Esophagus muscularis mucosa (tissue), 4 donors: ENCODE data around the gene VTI1A. TPM values are rescaled to one million over a fixed set of nuclear protein-coding genes. Genes with fewer than 3 reads are reported as not detected.

Experiments
- DNase-seq: peaks from one replicate; pipeline ENCODE4 v3.0.0-alpha.2; 2017; ENCODE audit errors: extremely low spot score
- H3K27ac ChIP-seq, 4 donors: fragments of 200-600 bp; sonication (generic); replicated peaks in 1 of 4; 1 replicate in 3 of 4; 2 replicates in 1 of 4; pipeline ENCODE4 v1.5.1; 2016 to 2019; ENCODE audit warnings: mild to moderate bottlenecking in 1 of 4
- H3K27me3 ChIP-seq, 4 donors: fragments of 200-600 bp; sonication (generic); one replicate each; pipeline versions ENCODE4 v1.5.1 to v1.6.0; 2016 to 2019
- H3K36me3 ChIP-seq, 4 donors: fragments of 200-600 bp; sonication (generic); one replicate each; pipeline ENCODE4 v1.5.1; 2016 to 2019
- H3K4me1 ChIP-seq, 4 donors: fragments of 200-600 bp; sonication (generic); one replicate each; pipeline ENCODE4 v1.5.1; 2016 to 2019
- H3K4me3 ChIP-seq, 4 donors: fragments of 200-600 bp; sonication (generic); 1 replicate in 2 of 4; 2 replicates in 2 of 4; pipeline ENCODE4 v1.5.1; 2016 to 2019; ENCODE audit warnings: mild to moderate bottlenecking in 4 of 4, moderate library complexity in 1 of 4
- H3K9me3 ChIP-seq, 4 donors: fragments of 200-600 bp; sonication (generic); 1 replicate in 3 of 4; 2 replicates in 1 of 4; pipeline ENCODE4 v1.5.1; 2016 to 2019
- EP300 ChIP-seq: sonication (generic); formaldehyde crosslinking; IDR thresholded peaks from one replicate; pipeline ENCODE4 v1.6.1; 2017; ENCODE audit warnings: antibody characterized with exemption
- POLR2A ChIP-seq: fragments of 450-650 bp; IDR thresholded peaks from one replicate; pipeline ENCODE4 v1.6.1; 2017; ENCODE audit warnings: antibody characterized with exemption, moderate library complexity, mild to moderate bottlenecking, low read depth
- POLR2AphosphoS5 ChIP-seq, 2 donors: sonication (generic); formaldehyde crosslinking; IDR thresholded peaks; one replicate each; pipeline ENCODE4 v1.6.1; 2017; ENCODE audit warnings: antibody characterized with exemption in 2 of 2
- WGBS: methylation state at CpG from one replicate; pipeline ENCODE4 v1.1.5; 2018; 5-methylcytosine and 5-hydroxymethylcytosine counted together
- intact Hi-C: fragments of 100-400 bp; cut with DNase I; formaldehyde crosslinking; loops from one replicate; pipeline ENCODE4 v1.15.1; 2023
- total RNA-seq, 4 donors: library from RNA; depleted of rRNA; stranded (reverse); fragments of >200 nt; gene quantifications; one replicate each; pipeline versions ENCODE4 v1.1.0 to v1.2.1, GENCODE V29; 2016
- TF ChIP-seq, protein P1 (sequence below), 3 experiments: fragments of 200-600 bp in 2 of 3; fragments of 450-650 bp in 1 of 3; sonication (generic) in 2 of 3; IDR thresholded peaks; one replicate each; pipeline ENCODE4 v1.5.1; 2017 to 2019; ENCODE audit warnings: antibody characterized with exemption in 3 of 3, mild to moderate bottlenecking in 2 of 3, moderate library complexity in 1 of 3

The VTI1A gene
- total RNA-seq, 4 donors from 2014 or later: 27.6 to 42.7 (median 33.8) TPM

DNA sequence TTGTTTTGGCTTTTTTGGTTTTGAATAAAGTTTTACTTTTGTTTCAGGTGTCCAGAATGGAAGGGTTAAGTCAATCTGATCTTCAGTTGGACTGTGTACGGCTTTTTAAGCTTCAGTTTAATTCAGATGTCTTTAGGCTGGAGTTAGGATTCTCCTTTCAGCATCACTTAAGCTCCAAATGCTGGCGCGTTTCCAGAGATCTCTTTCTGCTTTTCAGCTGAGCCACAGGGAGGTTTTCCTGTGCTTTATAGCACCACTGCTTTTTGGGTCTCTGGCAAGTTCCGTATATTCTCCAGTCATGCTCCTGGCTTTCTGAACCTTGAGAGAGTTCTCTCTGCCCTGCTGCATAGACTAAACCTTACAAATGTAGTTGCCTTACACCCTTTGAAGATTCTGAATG is 60.0 kb downstream of the VTI1A start:
- WGBS: 54% methylated on average over 4 of the region's 4 CpGs

DNA sequence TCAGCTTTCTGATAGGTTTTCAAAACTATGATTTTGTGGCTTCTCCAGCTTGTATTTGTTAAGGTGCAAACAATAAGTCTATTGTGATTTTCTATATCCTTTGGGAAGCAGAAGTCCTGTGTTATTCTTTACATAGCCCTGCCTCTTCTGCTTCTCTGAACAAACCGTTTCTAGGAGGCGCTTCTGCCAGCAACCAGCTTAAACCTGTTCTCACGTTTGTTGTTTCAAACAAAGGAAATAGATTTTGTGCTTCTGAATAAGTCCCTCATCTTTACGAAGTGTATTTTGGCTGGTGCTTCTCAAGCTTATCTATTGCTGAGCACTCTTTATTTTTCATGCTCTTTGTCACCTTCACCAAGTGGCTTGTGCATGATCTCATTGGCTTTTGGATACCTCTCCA is 61.0 kb downstream of the VTI1A start:
- Histone ChIP-seq H3K27ac (no peak overlapping the region), H3K9me3 (no peaks in the 10 kb centered on the region), H3K27me3 (no peaks in the 10 kb centered on the region), H3K36me3 (no peaks in the 10 kb centered on the region), H3K4me1 (no peaks in the 10 kb centered on the region), H3K4me3 (no peak overlapping the region)
- 61% methylated on average over 4 of the region's 4 CpGs for WGBS
- TF ChIP-seq POLR2A (no peak), EP300 (no peak), POLR2AphosphoS5 (IDR thresholded peaks at IDR 0.05) (no peak)
- TF ChIP-seq, protein P1, sequence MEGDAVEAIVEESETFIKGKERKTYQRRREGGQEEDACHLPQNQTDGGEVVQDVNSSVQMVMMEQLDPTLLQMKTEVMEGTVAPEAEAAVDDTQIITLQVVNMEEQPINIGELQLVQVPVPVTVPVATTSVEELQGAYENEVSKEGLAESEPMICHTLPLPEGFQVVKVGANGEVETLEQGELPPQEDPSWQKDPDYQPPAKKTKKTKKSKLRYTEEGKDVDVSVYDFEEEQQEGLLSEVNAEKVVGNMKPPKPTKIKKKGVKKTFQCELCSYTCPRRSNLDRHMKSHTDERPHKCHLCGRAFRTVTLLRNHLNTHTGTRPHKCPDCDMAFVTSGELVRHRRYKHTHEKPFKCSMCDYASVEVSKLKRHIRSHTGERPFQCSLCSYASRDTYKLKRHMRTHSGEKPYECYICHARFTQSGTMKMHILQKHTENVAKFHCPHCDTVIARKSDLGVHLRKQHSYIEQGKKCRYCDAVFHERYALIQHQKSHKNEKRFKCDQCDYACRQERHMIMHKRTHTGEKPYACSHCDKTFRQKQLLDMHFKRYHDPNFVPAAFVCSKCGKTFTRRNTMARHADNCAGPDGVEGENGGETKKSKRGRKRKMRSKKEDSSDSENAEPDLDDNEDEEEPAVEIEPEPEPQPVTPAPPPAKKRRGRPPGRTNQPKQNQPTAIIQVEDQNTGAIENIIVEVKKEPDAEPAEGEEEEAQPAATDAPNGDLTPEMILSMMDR (IDR thresholded peaks at IDR 0.05): no peak
- DNase-seq: no peak
- intact Hi-C loops: no loop called here

More for the DNA sequence above, 60.0 kb downstream of the VTI1A start:
- Histone ChIP-seq H3K27ac (no peak overlapping the region), H3K9me3 (no peaks in the 10 kb centered on the region), H3K36me3 (no peaks in the 10 kb centered on the region), H3K4me3 (no peak overlapping the region), H3K27me3 (no peaks in the 10 kb centered on the region), H3K4me1 (no peaks in the 10 kb centered on the region)
- TF ChIP-seq EP300: no peak
- no peak for TF ChIP-seq POLR2AphosphoS5 (IDR thresholded peaks at IDR 0.05)
- no peak for TF ChIP-seq POLR2A
- TF ChIP-seq, protein P1 (IDR thresholded peaks at IDR 0.05): no peak
- intact Hi-C loops: no loop called here
- DNase-seq: no peak

DNA sequence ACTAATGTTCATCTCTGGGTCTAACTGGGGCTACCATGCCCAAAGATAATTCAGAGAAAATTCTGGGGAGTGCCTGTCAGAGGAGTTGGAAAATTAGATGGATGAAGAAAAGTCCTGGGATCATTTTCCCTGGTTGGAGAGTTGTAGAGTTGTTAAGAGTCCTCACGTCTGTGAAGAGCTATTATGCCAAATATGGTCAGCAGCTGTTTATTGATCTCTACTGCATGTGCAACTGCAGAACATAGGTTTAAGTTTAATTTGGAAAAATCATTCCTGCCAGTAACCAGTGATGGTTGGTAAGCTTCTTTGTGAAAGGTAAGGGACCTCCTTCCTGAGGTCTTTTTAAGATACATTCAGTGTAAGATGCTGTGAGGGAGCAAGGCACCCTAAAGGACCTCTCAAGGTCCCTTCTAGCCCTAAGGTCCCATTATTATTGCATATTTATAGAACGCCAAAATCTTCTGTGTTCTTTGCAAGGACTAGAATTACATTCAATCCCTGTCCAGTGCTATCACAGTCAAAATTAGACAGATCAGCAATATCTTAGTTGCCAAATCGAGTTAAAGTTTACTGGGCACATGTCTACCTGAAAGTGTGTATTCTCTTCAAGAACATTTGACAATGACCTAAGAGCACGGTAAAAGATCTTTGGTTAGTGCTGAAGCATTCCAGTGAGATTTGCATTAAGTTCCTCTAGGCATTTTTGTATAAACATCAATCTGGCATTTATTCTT is 62.7 kb downstream of the VTI1A start:
- Histone ChIP-seq H3K9me3 (no peaks in the 10 kb centered on the region), H3K4me3 (no peak overlapping the region), H3K36me3 (no peaks in the 10 kb centered on the region), H3K27ac (no peak overlapping the region), H3K4me1 (no peaks in the 10 kb centered on the region), H3K27me3 (no peaks in the 10 kb centered on the region)
- no peak for TF ChIP-seq POLR2A
- TF ChIP-seq, protein P1 (IDR thresholded peaks at IDR 0.05): no peak
- no peak for TF ChIP-seq EP300
- TF ChIP-seq POLR2AphosphoS5 (IDR thresholded peaks at IDR 0.05): no peak
- intact Hi-C loops: no loop called here
- no peak for DNase-seq
- 84% methylated on average over 4 of the region's 4 CpGs for WGBS

DNA sequence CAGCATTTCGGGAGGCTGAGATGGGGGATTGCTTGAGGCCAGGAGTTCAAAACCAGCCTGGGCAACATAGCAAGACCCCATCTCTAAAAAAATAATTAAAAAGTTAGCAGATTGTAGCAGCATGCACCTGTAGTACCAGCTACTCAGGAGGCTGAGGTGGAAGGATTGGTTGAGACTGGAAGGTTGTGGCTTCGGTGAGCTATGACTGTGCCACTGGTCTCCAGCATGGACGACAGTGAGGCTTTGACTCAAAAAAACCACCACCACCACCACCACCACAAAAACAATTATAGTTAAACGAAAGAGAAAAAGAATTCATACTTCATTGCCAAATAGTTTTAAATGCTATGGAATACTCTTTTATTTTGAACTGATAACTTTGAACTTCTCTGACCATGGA is 63.4 kb downstream of the VTI1A start:
- no peaks in the 10 kb centered on the region for H3K36me3 ChIP-seq
- TF ChIP-seq POLR2AphosphoS5 (IDR thresholded peaks at IDR 0.05) (no peak), POLR2A (no peak), EP300 (no peak)
- TF ChIP-seq, protein P1 (IDR thresholded peaks at IDR 0.05): no peak
- H3K9me3 ChIP-seq: no peaks in the 10 kb centered on the region
- no peak overlapping the region for H3K4me3 ChIP-seq
- no peak for DNase-seq
- intact Hi-C loops: no loop called here
- H3K4me1 ChIP-seq: no peaks in the 10 kb centered on the region
- H3K27me3 ChIP-seq: no peaks in the 10 kb centered on the region
- H3K27ac ChIP-seq: no peak overlapping the region
- WGBS: 94% methylated on average over 4 of the region's 4 CpGs

DNA sequence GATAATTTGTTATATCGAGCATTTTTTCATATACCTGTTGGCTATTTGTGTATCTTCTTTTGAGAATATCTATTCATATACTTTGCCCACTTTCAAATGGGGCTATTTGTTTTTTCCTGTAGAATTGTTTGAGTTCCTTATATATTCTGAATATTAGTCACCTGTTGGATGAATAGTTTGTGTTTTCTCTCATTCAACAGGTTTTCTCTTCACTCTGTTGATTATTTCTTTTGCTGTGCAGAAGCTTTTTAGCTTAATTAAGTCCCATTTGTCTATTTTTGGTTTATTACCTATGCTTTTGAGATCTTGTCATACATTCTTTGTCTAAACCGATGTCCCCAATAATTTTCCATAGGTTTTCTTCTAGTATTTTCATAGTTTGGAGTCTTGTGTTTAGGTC is 65.3 kb downstream of the VTI1A start:
- intact Hi-C loops: no loop called here
- TF ChIP-seq, protein P1 (IDR thresholded peaks at IDR 0.05): no peak
- TF ChIP-seq POLR2AphosphoS5 (IDR thresholded peaks at IDR 0.05) (no peak), POLR2A (no peak), EP300 (no peak)
- Histone ChIP-seq H3K36me3 (no peaks in the 10 kb centered on the region), H3K27ac (no peak overlapping the region), H3K9me3 (no peaks in the 10 kb centered on the region), H3K4me3 (no peak overlapping the region), H3K27me3 (no peaks in the 10 kb centered on the region), H3K4me1 (no peaks in the 10 kb centered on the region)
- 100% methylated on average over 2 of the region's 2 CpGs for WGBS
- DNase-seq: no peak
